OCI-LY3 (cell line): Measurements from ENCODE around the gene SLIRP.

Source experiments
- H2AFZ ChIP-seq: fragments of 200-600, 300-600 bp; shearing (Covaris generic); 2 replicates; pipeline ENCODE4 v1.6.0; 2014; ENCODE audit warnings: antibody characterized with exemption, low read depth, low read length
- H3K27ac ChIP-seq: fragments of 200-600, 300-600 bp; sonication (generic); 2 replicates; pipeline ENCODE4 v1.5.1; 2014; ENCODE audit warnings: mild to moderate bottlenecking, low read length, moderate library complexity, mixed read lengths
- H3K27me3 ChIP-seq: fragments of 200-600, 300-600 bp; sonication (generic); 2 replicates; pipeline ENCODE4 v1.6.1; 2014; ENCODE audit warnings: low read depth, low read length, mixed read lengths
- H3K36me3 ChIP-seq: fragments of 200-600, 300-600 bp; sonication (generic); replicated peaks from 2 replicates; pipeline ENCODE3; 2014; ENCODE audit warnings: low read depth, low read length, mixed read lengths
- H3K4me1 ChIP-seq: fragments of 300-600, 200-600 bp; sonication (generic); 2 replicates; pipeline ENCODE4 v1.6.1; 2014; ENCODE audit warnings: low read length, mixed read lengths
- H3K4me2 ChIP-seq: fragments of 200-600, 300-600 bp; sonication (generic); 2 replicates; pipeline ENCODE4 v1.6.1; 2014; ENCODE audit warnings: low read length, mixed read lengths
- H3K4me3 ChIP-seq: fragments of 300-600, 200-600 bp; sonication (generic); 2 replicates; pipeline ENCODE4 v1.5.1; 2014; ENCODE audit warnings: antibody characterized with exemption, mild to moderate bottlenecking, low read length, moderate library complexity
- H3K79me2 ChIP-seq: fragments of 300-600, 200-600 bp; shearing (Covaris generic); 2 replicates; pipeline ENCODE4 v1.6.1; 2014; ENCODE audit warnings: mild to moderate bottlenecking, low read length, mixed read lengths
- H3K9ac ChIP-seq: fragments of 300-600, 200-600 bp; shearing (Covaris generic); 2 replicates; pipeline ENCODE4 v1.6.0; 2014; ENCODE audit warnings: mild to moderate bottlenecking, low read length, moderate library complexity
- H3K9me3 ChIP-seq: fragments of 200-600, 300-600 bp; shearing (Covaris generic); 2 replicates; pipeline ENCODE4 v1.6.1; 2014; ENCODE audit warnings: low read length, mixed read lengths; ENCODE audit not compliant: insufficient read depth
- H4K20me1 ChIP-seq: fragments of 200-600, 300-600 bp; sonication (generic); 2 replicates; pipeline ENCODE4 v1.6.1; 2016; ENCODE audit warnings: low read length, mixed read lengths; ENCODE audit not compliant: insufficient read depth
- CTCF ChIP-seq: fragments of 200-600, 300-600 bp; sonication (generic); IDR thresholded peaks from 2 replicates; pipeline ENCODE4 v1.5.1; 2014; ENCODE audit warnings: antibody characterized with exemption, low read length, low read depth
- EZH2phosphoT487 ChIP-seq: fragments of 200-600 bp; shearing (Covaris generic); IDR thresholded peaks from 2 replicates; pipeline ENCODE4 v1.6.1; 2018; ENCODE audit warnings: antibody characterized with exemption, mixed run types, low read depth

Gene SLIRP

DNA sequence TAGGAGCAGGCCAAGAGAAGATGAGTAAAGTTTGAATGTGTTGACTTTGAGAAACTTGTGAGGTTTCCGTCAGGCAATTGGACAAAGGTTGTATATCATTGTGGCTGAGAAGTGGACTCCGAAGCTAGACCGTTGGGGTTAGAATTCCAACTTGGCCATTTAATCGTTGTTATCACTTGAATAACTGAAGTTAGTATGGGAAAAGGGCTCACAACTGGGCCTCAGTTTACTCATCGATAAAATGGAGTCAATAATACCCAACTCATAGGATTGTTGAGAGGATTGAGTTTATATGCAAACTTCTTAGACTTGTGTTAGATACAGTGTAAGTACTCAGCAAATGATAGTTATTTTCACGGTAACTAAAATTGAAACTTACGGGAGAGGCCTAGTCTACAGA, 846 bp downstream of the SLIRP start:
- H3K36me3 ChIP-seq = peaks cover 31% of the 10 kb centered on the region
- TF ChIP-seq CTCF (no peak), EZH2phosphoT487 (no peak)
- H3K27me3 ChIP-seq = no peaks in the 10 kb centered on the region
- peak overlapping the region; percentile 89 for H3K4me2 ChIP-seq
- peaks cover 20% of the 10 kb centered on the region for H4K20me1 ChIP-seq
- peak overlapping the region; percentile 89 for H3K9ac ChIP-seq
- H3K79me2 ChIP-seq = peaks cover 87% of the 10 kb centered on the region
- peak overlapping the region; percentile 91 for H3K4me3 ChIP-seq
- peaks cover 26% of the 10 kb centered on the region for H3K4me1 ChIP-seq
- no peak overlapping the region for H2AFZ ChIP-seq
- 0 out of 2 replicates have a peak overlapping the region, but pooled peaks have one; percentile 47 for H3K27ac ChIP-seq
- H3K9me3 ChIP-seq = no peaks in the 10 kb centered on the region

- Histone ChIP-seq H3K79me2 (peaks cover 91% of the 10 kb centered on the region), H2AFZ (no peak overlapping the region), H3K4me2 (peak overlapping the region; percentile 89), H3K9ac (peak overlapping the region; percentile 89), H3K27me3 (no peaks in the 10 kb centered on the region), H3K4me1 (peaks cover 27% of the 10 kb centered on the region), H3K27ac (no peak overlapping the region), H3K4me3 (peak overlapping the region; percentile 91), H4K20me1 (peaks cover 20% of the 10 kb centered on the region), H3K9me3 (no peaks in the 10 kb centered on the region), H3K36me3 (peaks cover 30% of the 10 kb centered on the region)
- TF ChIP-seq CTCF (no peak), EZH2phosphoT487 (no peak)
Measured at GRCh38 chr14:77709412-77709811, 1.5 kb downstream of the SLIRP start.

DNA sequence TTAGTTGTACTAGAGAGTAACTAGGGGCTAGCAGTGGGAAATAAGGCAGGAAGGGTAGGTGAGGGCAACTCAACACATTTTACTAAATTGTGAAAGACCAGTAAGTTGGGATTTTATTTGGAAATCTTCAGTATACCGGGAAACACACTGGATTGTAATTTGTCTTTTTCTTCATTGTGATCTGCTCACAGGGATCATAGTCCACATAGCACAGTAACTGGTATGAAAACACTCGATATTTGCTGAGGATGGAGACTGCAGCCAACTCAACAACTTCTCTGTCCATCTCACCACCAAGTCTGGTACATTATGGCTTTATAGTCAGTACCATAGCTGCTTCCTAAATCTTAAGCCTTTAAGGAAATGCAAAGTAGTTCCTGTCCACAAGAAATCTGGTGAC, 2.5 kb downstream of the SLIRP start:
- H3K36me3 ChIP-seq = peaks cover 32% of the 10 kb centered on the region

GRCh38 chr14:77714926-77715325, 7.0 kb downstream of the SLIRP start:
- H3K4me2 ChIP-seq = peak overlapping the region; percentile 25; the same call in 1 of the 2 replicates
- H3K4me1 ChIP-seq = peaks cover 12% of the 10 kb centered on the region
- TF ChIP-seq EZH2phosphoT487 (no peak), CTCF (no peak)
- H3K27me3 ChIP-seq = no peaks in the 10 kb centered on the region
- H3K36me3 ChIP-seq = peaks cover 58% of the 10 kb centered on the region
- H3K9me3 ChIP-seq = no peaks in the 10 kb centered on the region
- H3K9ac ChIP-seq = no peak overlapping the region
- peaks cover 6% of the 10 kb centered on the region for H4K20me1 ChIP-seq
- peaks cover 52% of the 10 kb centered on the region for H3K79me2 ChIP-seq
- H2AFZ ChIP-seq = no peak overlapping the region
- peak overlapping the region; percentile 44 for H3K27ac ChIP-seq
- no peak overlapping the region for H3K4me3 ChIP-seq

More for the DNA sequence above, 2.5 kb downstream of the SLIRP start:
- Histone ChIP-seq H3K4me1 (peaks cover 32% of the 10 kb centered on the region), H4K20me1 (peaks cover 20% of the 10 kb centered on the region), H2AFZ (no peak overlapping the region), H3K9me3 (no peaks in the 10 kb centered on the region), H3K4me3 (no peak overlapping the region), H3K27me3 (no peaks in the 10 kb centered on the region), H3K9ac (no peak overlapping the region), H3K4me2 (peak overlapping the region; percentile 89; the same call in 1 of the 2 replicates), H3K79me2 (peaks cover 93% of the 10 kb centered on the region), H3K27ac (no peak overlapping the region)
- TF ChIP-seq EZH2phosphoT487 = no peak
- TF ChIP-seq CTCF = no peak
